Body of pancreas (tissue), 4 donors: ENCODE measurements around the gene PDPK1.

Experiments used
- CTCF ChIP-seq, 7 experiments: fragments of 450-650 bp in 4 of 7; fragments of 200-600 bp in 3 of 7; sonication (generic) in 3 of 7; IDR thresholded peaks; one replicate each; pipeline ENCODE4 v1.5.1; 2016 to 2019; ENCODE audit warnings: antibody characterized with exemption in 7 of 7
- POLR2A ChIP-seq, 3 donors: fragments of 450-650 bp; IDR thresholded peaks; one replicate each; pipeline ENCODE4 v1.6.1; 2016; ENCODE audit warnings: antibody characterized with exemption in 3 of 3, mild to moderate bottlenecking in 2 of 3

- TF ChIP-seq CTCF (IDR thresholded peaks at IDR 0.05) (no peak), POLR2A (IDR thresholded peaks at IDR 0.05) (no peak)
Measured at GRCh38 chr16:2586901-2587480, 49.2 kb downstream of the PDPK1 start.
